ENCODE data around the gene IL12RB1. TPM values are rescaled to one million over a fixed set of nuclear protein-coding genes. Genes with fewer than 3 reads are reported as not detected.

The IL12RB1 gene
- total and polyA plus RNA-seq, 10 of the 15 experiments (the other 5 are each of a cell fraction or from before 2014, with no cell fraction given), result 2.8 to 29.9 (median 17.6) TPM

GRCh38 chr19:18098891-18099622 lies 12.3 kb upstream of the IL12RB1 start (continued):
- TF ChIP-seq, protein P1, sequence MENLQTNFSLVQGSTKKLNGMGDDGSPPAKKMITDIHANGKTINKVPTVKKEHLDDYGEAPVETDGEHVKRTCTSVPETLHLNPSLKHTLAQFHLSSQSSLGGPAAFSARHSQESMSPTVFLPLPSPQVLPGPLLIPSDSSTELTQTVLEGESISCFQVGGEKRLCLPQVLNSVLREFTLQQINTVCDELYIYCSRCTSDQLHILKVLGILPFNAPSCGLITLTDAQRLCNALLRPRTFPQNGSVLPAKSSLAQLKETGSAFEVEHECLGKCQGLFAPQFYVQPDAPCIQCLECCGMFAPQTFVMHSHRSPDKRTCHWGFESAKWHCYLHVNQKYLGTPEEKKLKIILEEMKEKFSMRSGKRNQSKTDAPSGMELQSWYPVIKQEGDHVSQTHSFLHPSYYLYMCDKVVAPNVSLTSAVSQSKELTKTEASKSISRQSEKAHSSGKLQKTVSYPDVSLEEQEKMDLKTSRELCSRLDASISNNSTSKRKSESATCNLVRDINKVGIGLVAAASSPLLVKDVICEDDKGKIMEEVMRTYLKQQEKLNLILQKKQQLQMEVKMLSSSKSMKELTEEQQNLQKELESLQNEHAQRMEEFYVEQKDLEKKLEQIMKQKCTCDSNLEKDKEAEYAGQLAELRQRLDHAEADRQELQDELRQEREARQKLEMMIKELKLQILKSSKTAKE (IDR thresholded peaks at IDR 0.05; ENCODE audit: low read depth, poor library complexity, severe bottlenecking), result peak; percentile 68
- TF ChIP-seq PML (IDR thresholded peaks at IDR 0.05; ENCODE audit: low read length) (0 out of 2 replicates have a peak, but pooled peaks have one; percentile 41), POU2F2 (IDR thresholded peaks at IDR 0.05; ENCODE audit: borderline replicate concordance, low read depth, low read length) (peak; percentile 60; the same call in 1 of the 3 replicates), IKZF1 (conservative IDR thresholded peaks at IDR 0.05) (peak; percentile 72), RAD21 (IDR thresholded peaks at IDR 0.05; ENCODE audit: insufficient read depth, low read depth, low read length) (no peak), SP1 (IDR thresholded peaks at IDR 0.05; ENCODE audit: low read depth, low read length) (peak; percentile 48), SMC3 (IDR thresholded peaks at IDR 0.05; ENCODE audit: borderline replicate concordance, low read length) (0 out of 2 replicates have a peak, but pooled peaks have one; percentile 19), IKZF2 (IDR thresholded peaks at IDR 0.05) (peak; percentile 81 to 87), ZBTB11 (CRISPR knock-in tag; IDR thresholded peaks at IDR 0.05) (no peak), POLR2A (IDR thresholded peaks at IDR 0.05; ENCODE audit: low read depth, low read length) (peak; percentile 86)

Measured in GM12878 (cell line).